GM21737 (cell line): ENCODE measurements around the gene ABCA6.

ENCODE experiments used
- ATAC-seq: cut with Tn5 transposase; IDR thresholded peaks from one replicate; pipeline ENCODE4 v1.9.1; 2021; ENCODE audit warnings: mild to moderate bottlenecking, moderate library complexity; ENCODE audit not compliant: unreplicated experiment

Gene ABCA6

GRCh38 chr17:69143683-69144231, 2.1 kb upstream of the ABCA6 start:
- ATAC-seq, result no peak

GRCh38 chr17:69143151-69143550, 1.5 kb upstream of the ABCA6 start:
- ATAC-seq, result no peak

DNA sequence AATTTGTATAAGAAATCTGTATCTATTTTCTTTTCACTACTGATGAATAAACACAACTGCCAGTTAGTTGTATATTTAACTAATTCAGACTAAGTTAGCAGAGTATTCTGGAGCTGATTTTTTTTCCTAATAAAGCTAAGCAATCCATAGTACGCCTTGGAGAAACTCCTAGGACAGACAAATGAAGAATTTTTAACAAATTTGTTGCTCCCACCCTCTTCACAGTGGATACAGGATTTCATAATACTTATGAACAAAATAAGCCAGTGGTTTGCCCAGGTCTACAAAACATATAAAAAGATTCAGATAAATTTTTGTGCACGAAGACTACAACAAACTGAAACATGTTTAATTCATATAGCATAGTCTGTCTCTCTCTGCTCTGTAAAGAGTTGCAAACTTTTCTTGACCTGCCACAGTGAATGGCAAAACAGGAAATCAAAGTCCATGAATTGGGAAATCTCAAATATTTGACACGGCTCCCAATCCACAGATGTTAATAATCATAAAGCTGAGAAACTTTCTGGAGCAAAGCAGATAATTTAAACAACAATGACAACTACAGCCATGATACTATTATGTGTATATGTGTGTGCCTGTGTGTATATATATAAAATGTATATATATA, 594 bp upstream of the ABCA6 start:
- ATAC-seq, result no peak

- no peak for ATAC-seq
These were observed 7.6 kb downstream of the ABCA6 start for GRCh38 chr17:69134112-69134511.

GRCh38 chr17:69130627-69131296, 10.9 kb downstream of the ABCA6 start:
- ATAC-seq, result no peak

- no peak for ATAC-seq
These were observed 18.1 kb downstream of the ABCA6 start for GRCh38 chr17:69123626-69124025.

- ATAC-seq, result no peak
These were observed 19.6 kb downstream of the ABCA6 start for GRCh38 chr17:69122065-69122464.

DNA sequence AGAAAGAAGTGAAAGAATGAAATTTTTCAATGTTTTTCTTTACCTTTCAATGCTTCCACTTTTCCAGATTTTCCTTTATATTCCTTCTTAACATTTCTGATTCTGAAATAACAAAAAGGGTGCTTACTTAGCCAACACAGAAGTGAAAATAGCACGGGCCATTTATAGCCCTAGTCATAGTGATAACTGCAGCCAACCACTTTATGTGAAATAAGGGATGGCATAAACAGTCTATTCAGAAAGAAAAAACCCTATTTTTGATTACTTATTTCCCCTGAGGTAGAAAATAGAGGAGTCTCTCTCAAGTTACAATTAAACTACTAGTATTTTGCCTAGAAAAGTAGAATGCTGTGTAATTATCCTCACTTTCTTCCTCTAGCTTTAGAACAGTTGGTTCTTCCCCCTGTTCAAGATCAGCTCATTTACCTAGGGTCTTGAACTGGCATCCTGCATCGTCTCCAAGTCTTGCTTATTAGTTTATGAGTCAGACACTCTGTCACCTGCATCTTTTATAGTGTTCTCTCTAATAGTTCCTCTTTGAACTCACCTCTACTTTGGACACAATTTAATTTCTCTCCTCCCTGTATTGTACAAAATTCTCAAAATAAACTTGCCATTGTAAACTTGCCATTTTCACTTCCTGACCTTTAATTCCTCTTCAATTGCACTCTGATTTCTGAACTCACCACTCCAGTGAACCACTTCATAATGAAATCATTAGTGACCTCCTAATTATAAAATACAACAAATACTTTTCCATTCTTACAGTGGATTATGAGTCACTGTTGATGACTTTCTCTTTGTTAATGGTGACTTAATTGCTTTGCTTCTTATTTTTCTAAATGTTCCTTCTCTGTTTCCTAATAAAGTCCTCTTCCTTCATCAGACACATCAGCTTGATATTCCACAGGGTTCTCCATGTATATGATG, 23.6 kb downstream of the ABCA6 start:
- ATAC-seq, result peak; percentile 45

- ATAC-seq, result no peak
These were observed 29.9 kb downstream of the ABCA6 start for GRCh38 chr17:69111794-69112193.

DNA sequence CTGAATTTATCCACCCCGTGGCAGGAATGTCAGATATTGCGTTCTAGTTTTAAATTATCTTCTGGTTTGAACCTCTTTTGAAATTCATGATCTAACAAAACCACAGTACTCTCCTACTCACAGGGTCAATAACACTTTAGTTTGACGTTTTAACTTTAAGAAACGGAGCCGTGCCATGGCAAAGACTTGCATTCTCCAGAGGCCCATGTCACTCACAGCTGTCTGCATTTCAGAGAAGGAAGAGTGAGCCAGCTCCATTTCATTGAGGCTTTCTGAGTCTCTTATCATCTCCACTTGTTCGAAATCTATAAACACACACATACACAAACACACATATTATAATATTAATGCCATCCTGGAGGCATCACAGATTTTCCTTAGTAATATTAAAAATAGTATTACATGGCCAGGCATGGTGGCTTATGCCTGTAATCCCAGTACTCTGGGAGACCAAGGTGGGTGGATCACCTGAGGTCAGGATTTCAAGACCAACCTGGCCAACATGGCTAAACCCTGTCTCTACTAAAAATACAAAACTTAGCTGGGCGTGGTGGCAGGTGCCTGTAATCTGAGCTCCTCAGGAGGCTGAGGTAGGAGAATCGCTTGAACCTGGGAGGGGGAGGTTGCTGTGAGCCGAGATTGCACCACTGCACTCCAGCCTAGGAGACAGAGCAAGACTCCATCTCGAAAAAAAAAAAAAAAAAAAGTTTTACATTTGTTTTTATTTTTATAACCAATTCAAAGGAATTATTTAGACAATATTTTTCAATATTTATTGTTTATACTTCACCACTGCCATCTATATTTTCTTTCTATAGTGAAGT, 35.6 kb downstream of the ABCA6 start:
- ATAC-seq, result no peak

DNA sequence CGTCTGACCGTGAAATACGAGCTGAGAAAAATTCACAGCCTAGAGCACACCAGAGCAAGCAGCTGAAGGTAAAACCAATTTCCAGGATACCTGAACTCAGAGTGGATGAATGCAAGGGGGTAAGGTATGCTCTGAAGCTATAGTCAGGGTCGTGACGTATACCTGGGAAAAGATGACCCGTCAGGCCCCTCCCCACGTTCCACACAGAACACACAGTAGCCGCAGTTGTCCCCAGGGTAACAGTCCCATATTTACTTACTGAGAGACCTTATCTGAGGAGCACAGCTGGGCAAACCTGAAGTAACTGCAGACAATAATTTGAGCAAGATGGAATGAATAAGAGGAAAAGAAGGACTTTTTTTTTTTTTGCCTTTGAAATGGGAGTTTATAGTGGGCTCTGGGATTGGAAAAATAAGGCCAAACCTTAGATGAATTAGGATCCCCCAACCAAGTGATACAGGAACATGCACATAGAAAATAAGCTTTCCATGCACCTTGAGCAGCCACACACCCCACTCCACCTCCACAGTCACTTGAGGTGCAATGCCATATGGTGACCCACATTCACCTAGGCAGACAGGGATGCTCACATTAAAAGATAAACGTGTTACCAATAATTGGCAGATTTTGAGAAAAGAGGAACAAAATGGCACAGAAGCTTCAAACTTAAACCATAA, 38.0 kb downstream of the ABCA6 start:
- no peak for ATAC-seq

DNA sequence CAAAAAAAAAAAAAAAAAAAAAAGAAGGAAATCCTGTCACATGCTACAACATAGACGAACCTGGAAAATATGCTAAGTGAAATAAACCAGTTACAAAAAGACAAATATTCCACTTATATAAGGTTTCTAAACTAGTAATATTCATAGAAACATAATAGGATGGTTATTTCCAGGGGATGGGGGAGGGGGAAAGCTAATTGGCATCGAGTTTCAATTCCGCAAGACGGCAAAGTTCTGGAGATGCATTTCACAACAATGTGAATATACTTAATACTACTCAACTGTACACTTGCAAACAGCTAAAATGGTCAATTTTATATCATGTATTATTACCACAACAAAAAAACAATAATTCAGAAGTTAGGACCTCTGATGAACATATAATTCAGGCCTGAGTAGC, 43.1 kb downstream of the ABCA6 start:
- ATAC-seq, result no peak

DNA sequence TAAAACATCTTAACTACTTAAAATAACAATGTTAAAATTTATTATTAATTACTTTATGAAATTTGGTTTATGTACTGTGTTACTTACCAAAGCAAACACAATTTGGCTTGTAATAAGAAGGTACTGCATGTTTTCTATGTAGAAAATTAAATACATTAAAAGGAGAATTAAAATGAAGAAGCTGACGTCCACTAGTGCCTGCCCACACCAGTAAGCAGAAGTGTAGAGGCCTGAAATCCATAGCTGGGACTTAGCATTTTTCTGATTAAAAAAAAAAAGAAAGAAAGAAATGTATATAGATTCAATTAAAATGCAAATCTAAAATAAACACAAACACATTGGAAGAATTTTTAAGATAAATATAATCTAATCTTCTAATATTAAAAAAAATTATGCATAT, 45.2 kb downstream of the ABCA6 start:
- no peak for ATAC-seq

DNA sequence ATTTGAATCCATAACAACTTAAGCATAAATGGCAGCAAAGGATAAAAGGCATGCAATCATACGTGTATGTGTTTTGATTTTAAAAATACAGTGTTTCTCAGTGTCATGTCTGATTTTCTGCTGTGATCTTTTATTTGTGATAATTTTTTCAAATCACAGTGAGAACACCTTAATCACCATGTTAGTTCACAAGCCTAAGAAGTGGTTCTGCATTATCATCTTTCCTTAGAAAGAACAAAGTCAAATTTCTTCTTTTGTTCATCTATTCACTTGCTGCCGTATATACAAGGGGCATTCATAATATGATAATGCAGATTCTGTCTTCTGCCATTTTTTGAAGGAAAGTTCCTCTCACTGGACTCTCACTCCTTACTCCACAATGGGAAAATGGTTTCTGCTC, 47.7 kb downstream of the ABCA6 start:
- no peak for ATAC-seq

DNA sequence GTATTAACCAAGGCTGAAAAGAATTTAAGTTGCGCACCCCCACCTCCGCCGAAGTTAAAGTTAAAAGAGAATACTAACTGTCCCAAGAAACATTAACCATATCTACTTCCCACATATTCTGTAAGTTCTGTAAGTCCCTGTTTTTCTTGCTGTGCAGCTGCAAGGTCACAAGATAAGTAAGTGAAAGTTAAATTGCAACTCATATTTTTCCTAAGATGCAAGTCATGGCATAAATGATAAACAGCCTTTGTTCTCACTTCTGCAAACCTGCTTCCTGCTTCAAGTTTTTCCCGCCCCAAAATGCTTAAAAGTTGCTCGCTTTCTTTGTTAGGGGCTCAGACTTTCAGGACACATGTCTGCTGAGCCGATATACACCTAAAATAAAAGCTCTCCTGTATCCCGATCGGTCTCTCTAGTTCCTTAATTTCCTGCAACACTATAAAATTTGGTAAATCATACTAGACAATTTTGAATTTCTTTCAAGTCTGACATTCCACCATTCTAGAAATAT, 48.4 kb downstream of the ABCA6 start:
- ATAC-seq, result no peak

GRCh38 chr17:69090365-69090764, 51.3 kb downstream of the ABCA6 start:
- no peak for ATAC-seq

DNA sequence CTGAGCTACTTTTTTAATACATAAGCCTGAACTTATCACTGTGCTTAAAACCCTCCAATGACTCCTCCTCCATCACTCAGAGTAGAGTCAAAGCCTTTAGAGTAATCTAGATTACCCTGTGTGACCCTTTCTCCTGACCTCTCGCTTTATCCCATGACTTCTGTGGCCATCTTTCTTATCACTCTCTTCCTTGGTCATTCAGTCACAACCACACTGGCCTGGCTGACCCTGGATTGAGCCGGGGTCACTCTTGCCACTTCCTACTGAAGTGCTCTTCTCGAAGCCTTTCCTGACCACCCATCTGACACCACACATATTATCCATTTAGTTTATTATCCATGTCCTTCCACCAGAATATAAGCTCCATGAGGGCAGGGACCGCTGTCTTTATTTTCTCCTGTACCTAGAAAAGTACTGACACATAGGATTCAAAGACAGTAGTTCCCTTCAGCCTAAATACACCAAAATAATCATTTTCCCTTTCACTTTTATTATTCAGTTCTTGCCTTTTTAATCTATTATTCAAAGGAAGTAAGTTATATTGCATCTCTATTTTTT, 53.0 kb downstream of the ABCA6 start:
- no peak for ATAC-seq

DNA sequence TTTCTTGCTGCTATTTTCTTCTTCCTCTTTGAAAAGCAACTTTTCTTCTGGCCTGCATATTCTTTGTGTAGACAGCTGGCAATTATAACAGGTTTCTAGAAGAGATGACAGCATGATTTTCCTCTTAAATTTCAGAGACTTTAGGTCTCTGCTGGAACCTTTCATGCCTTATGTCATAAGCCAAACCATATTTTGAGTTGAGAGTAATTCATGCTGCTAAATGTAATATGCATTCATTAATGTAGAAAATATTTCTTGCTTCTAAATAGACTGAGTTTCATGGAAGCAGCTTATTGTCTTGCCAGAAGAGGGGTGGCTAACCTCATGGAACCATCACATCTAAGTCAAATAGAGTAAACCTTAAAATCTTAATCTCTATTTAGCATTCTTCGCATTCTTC, 55.1 kb downstream of the ABCA6 start:
- ATAC-seq, result no peak

DNA sequence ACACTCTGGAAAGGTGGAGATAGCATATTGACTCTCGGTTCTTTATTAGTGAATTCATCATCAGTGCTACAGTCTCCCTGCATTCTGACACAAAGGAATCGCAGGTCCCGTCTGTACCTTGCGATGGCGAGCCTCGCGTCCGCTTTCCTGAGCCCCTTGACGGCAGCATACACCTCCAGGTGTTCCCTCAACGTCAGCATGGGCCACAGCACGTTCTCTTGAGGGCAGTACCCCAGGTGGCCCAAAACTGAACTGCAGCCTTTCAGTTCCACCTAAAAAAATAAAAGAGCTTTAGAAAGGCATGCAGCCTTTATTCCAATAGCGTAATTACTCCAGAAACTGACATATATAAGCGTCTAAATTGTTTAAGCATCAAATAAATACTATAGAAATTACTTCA, 56.8 kb downstream of the ABCA6 start:
- ATAC-seq, result no peak

- ATAC-seq, result no peak
These were observed 59.0 kb downstream of the ABCA6 start for GRCh38 chr17:69082696-69083095.
